ENCODE measurements around the gene CUX1. TPM values are rescaled to one million over a fixed set of nuclear protein-coding genes. Genes with fewer than 3 reads are reported as not detected.

The CUX1 gene
- total and polyA plus RNA-seq, 2 of the 13 experiments (the other 11 are each of a cell fraction or from before 2014, with no cell fraction given) = 13.7 to 14.9 TPM

- TF ChIP-seq CSRNP2 (CRISPR knock-in tag; conservative IDR thresholded peaks at IDR 0.05; ENCODE audit: low read depth) (no peak), MXI1 (IDR thresholded peaks at IDR 0.05; ENCODE audit: borderline replicate concordance, low read depth, low read length) (0 out of 3 replicates have a peak, but pooled peaks have one; percentile 11), HOXA5 (CRISPR knock-in tag; IDR thresholded peaks at IDR 0.05) (no peak), YY1 (IDR thresholded peaks at IDR 0.05; ENCODE audit: insufficient read depth, insufficient replicate concordance, low read depth, low read length) (peak; percentile 28), AHR (CRISPR knock-in tag; IDR thresholded peaks at IDR 0.05) (no peak), MAX (IDR thresholded peaks at IDR 0.05) (peak; percentile 28; the same call in 1 of the 2 replicates), ZNF142 (CRISPR knock-in tag; IDR thresholded peaks at IDR 0.05) (no peak), ZNF501 (CRISPR knock-in tag; IDR thresholded peaks at IDR 0.05) (0 out of 2 replicates have a peak, but pooled peaks have one; percentile 33), ZFP91 (CRISPR knock-in tag; IDR thresholded peaks at IDR 0.05; ENCODE audit: borderline replicate concordance) (no peak), ETS1 (CRISPR knock-in tag; IDR thresholded peaks at IDR 0.05) (no peak), ZNF710 (CRISPR knock-in tag; IDR thresholded peaks at IDR 0.05; ENCODE audit: borderline replicate concordance) (no peak), KLF6 (CRISPR knock-in tag; IDR thresholded peaks at IDR 0.05) (no peak), TBX2 (CRISPR knock-in tag; IDR thresholded peaks at IDR 0.05; ENCODE audit: borderline replicate concordance) (no peak), ESRRA (CRISPR knock-in tag; IDR thresholded peaks at IDR 0.05; ENCODE audit: low read depth) (no peak)
These were observed 447.0 kb downstream of the CUX1 start (continued) for GRCh38 chr7:102264367-102264891.
